Neural progenitor cell (in vitro differentiated cells): ENCODE results near the gene VAX1. TPM values are rescaled to one million over a fixed set of nuclear protein-coding genes. Genes with fewer than 3 reads are reported as not detected.

Experiments
- DNase-seq: peaks from one replicate; pipeline ENCODE4 v3.0.0-alpha.2; 2016; ENCODE audit warnings: low spot score
- H2AFZ ChIP-seq: fragments of 200-600 bp; sonication (generic); replicated peaks from 2 replicates; pipeline ENCODE4 v1.6.1; 2016; ENCODE audit warnings: antibody characterized with exemption
- H3F3A ChIP-seq: fragments of 200-600 bp; sonication (generic); 2 replicates; pipeline ENCODE4 v1.6.1; 2016; ENCODE audit warnings: antibody characterized with exemption, low read depth
- H3K27ac ChIP-seq: fragments of 200-600 bp; sonication (generic); 2 replicates; pipeline ENCODE4 v1.5.1; 2016; ENCODE audit warnings: mild to moderate bottlenecking
- H3K27me3 ChIP-seq: fragments of 200-600 bp; sonication (generic); 2 replicates; pipeline ENCODE4 v1.6.1; 2016; ENCODE audit warnings: mild to moderate bottlenecking, moderate library complexity
- H3K36me3 ChIP-seq: fragments of 200-600 bp; sonication (generic); 2 replicates; pipeline ENCODE4 v1.5.1; 2016
- H3K4me1 ChIP-seq: fragments of 200-600 bp; sonication (generic); 2 replicates; pipeline ENCODE4 v1.6.1; 2016; ENCODE audit warnings: mixed run types
- H3K4me2 ChIP-seq: fragments of 200-600 bp; sonication (generic); 2 replicates; pipeline ENCODE4 v1.6.1; 2016
- H3K4me3 ChIP-seq: fragments of 200-600 bp; sonication (generic); 2 replicates; pipeline ENCODE4 v1.5.1; 2016
- H3K79me2 ChIP-seq: fragments of 200-600 bp; sonication (generic); 2 replicates; pipeline ENCODE4 v1.6.1; 2016; ENCODE audit warnings: low read depth
- H3K9ac ChIP-seq: fragments of 200-600 bp; sonication (generic); 2 replicates; pipeline ENCODE4 v1.6.1; 2016
- H3K9me3 ChIP-seq: fragments of 200-600 bp; sonication (generic); 2 replicates; pipeline ENCODE4 v1.5.1; 2016; ENCODE audit warnings: low read depth
- H4K20me1 ChIP-seq: fragments of 200-600 bp; sonication (generic); 2 replicates; pipeline ENCODE4 v1.6.1; 2016; ENCODE audit warnings: low read depth
- H3K27ac Mint-ChIP-seq: 3 replicates; pipeline ENCODE4 v1.8.0; 2021; ENCODE audit warnings: mixed read lengths
- H3K27me3 Mint-ChIP-seq: 2 replicates; pipeline ENCODE4 v1.8.0; 2022; ENCODE audit warnings: low read depth, mild to moderate bottlenecking, inconsistent platforms, moderate library complexity, mixed read lengths; ENCODE audit not compliant: insufficient read depth
- H3K36me3 Mint-ChIP-seq: 3 replicates; pipeline ENCODE4 v1.8.0; 2021; ENCODE audit warnings: mixed read lengths
- H3K4me1 Mint-ChIP-seq: 3 replicates; pipeline ENCODE4 v1.8.0; 2021; ENCODE audit warnings: mixed read lengths
- H3K4me3 Mint-ChIP-seq: 3 replicates; pipeline ENCODE4 v1.8.0; 2021; ENCODE audit warnings: mild to moderate bottlenecking, moderate library complexity, mixed read lengths
- H3K9me3 Mint-ChIP-seq: 3 replicates; pipeline ENCODE4 v1.8.0; 2020; ENCODE audit warnings: mixed read lengths
- EZH2 ChIP-seq: fragments of 200-600 bp; sonication (generic); IDR thresholded peaks from 2 replicates; pipeline ENCODE4 v1.6.1; 2017; ENCODE audit warnings: antibody characterized with exemption, mild to moderate bottlenecking, moderate library complexity
- EZH2phosphoT487 ChIP-seq: fragments of 200-600 bp; sonication (generic); IDR thresholded peaks from 2 replicates; pipeline ENCODE4 v1.6.1; 2017; ENCODE audit warnings: antibody characterized with exemption
- total RNA-seq: library from RNA; depleted of rRNA; stranded (reverse); fragments of >200 nt; gene quantifications from 2 replicates; pipeline ENCODE4 v1.2.3, GENCODE V29; 2015; ENCODE audit warnings: low replicate concordance
- TF ChIP-seq, protein P1 (sequence below): fragments of 200-600 bp; sonication (generic); IDR thresholded peaks from 2 replicates; pipeline ENCODE4 v1.5.1; 2017; ENCODE audit warnings: antibody characterized with exemption, mild to moderate bottlenecking

The VAX1 gene
- total RNA-seq, 1 donor from 2014 or later: not detected

DNA sequence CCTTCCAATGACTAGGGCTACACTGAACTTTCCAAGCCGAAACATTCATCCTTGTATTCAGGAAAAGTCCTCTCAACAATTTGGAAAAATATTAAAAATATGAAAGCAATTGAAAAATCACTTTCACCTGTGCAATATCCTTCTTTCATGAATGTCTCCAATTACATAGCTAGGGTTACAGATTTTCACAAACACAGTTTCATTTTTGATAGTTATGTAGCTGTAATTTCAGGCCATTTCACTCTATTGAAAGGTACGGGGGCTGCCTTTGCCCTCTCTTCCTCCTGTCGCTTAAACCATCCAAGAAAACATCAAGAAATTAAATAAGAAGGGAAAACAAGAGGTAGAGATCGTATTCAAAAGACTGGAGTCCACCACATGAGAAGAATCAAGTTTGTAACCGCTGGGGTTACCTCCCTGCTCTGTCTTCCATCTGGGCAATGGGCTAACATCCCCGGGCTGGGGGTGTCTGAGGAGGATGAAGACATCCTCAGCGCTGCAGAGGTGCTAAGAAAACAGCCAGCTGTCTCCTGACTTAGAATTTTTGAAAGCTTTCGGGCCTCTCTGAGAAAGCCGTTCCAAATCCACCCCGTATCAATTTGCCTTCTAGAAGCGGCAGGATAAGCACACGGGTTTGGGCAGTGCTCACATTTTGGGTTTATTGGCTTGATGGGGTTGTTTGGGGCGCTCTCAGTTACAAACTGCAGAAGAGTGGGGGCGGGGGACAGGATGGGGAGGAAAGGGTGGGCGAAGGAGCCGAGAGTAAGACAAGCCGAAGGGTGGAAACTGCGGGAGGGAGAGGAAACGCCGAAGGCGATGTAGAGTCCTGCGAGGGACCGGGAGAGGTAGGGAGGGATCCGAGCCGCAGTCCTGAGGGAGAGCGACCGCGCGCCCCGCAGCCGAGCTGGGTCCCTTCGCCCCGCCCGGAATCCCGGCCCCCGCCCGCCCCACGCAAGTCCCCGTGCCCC lies 24.3 kb upstream of the VAX1 start:
- no peak overlapping the region for H3K27ac Mint-ChIP-seq
- no peaks in the 10 kb centered on the region for H3K79me2 ChIP-seq
- H2AFZ ChIP-seq: peak overlapping the region; percentile 89
- H3K27ac ChIP-seq: no peak overlapping the region
- no peak for DNase-seq
- peak overlapping the region; percentile 80 for H3K4me3 Mint-ChIP-seq
- H4K20me1 ChIP-seq: peaks cover 43% of the 10 kb centered on the region
- peaks cover 51% of the 10 kb centered on the region for H3K4me1 ChIP-seq
- no peaks in the 10 kb centered on the region for H3K9me3 Mint-ChIP-seq
- peaks cover 100% of the 10 kb centered on the region for H3K27me3 ChIP-seq
- H3K9ac ChIP-seq: no peak overlapping the region
- peaks cover 76% of the 10 kb centered on the region for H3K27me3 Mint-ChIP-seq
- no peaks in the 10 kb centered on the region for H3K36me3 ChIP-seq
- peak overlapping the region; percentile 60 for H3K4me3 ChIP-seq
- H3K4me2 ChIP-seq: peak overlapping the region; percentile 86
- H3K4me1 Mint-ChIP-seq: peaks cover 28% of the 10 kb centered on the region
- TF ChIP-seq, protein P1, sequence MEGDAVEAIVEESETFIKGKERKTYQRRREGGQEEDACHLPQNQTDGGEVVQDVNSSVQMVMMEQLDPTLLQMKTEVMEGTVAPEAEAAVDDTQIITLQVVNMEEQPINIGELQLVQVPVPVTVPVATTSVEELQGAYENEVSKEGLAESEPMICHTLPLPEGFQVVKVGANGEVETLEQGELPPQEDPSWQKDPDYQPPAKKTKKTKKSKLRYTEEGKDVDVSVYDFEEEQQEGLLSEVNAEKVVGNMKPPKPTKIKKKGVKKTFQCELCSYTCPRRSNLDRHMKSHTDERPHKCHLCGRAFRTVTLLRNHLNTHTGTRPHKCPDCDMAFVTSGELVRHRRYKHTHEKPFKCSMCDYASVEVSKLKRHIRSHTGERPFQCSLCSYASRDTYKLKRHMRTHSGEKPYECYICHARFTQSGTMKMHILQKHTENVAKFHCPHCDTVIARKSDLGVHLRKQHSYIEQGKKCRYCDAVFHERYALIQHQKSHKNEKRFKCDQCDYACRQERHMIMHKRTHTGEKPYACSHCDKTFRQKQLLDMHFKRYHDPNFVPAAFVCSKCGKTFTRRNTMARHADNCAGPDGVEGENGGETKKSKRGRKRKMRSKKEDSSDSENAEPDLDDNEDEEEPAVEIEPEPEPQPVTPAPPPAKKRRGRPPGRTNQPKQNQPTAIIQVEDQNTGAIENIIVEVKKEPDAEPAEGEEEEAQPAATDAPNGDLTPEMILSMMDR: no peak
- TF ChIP-seq EZH2phosphoT487 (no peak), EZH2 (no peak)
- no peaks in the 10 kb centered on the region for H3K36me3 Mint-ChIP-seq
- H3K9me3 ChIP-seq: no peaks in the 10 kb centered on the region
- H3F3A ChIP-seq: peaks cover 49% of the 10 kb centered on the region

DNA sequence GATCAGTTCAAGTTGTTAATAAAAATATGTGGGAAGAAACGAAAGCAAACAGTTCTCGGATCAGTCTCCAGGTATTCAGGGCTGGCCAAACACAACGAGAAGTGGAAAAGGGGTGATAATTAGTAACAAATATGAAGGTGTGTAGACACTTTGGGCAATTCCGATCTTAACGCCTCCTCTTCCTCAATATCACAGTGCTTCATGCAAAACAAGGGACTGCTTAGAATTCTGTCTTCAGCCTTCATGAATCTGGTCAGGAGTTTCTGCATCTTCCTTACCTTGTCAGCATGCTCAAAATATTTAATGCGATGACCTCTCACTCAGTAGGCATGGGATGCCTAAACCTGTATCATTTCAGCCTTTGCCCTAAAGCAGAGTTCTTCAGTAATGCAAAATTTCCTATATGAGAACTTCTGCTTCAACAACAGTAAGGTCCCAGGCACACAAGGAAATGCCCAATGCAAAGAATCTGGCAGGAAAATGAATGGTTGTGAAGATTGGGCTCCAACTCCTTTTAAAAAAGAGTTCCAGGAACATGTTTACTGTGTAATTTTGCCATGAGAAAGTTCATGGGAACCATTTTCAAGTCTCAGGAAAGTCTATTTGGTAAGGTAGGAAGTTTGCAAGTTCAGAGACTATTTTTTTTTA lies 23.4 kb upstream of the VAX1 start:
- no peak for TF ChIP-seq EZH2phosphoT487
- TF ChIP-seq, protein P1: no peak
- TF ChIP-seq EZH2: no peak
- Histone ChIP-seq H4K20me1 (peaks cover 34% of the 10 kb centered on the region), H2AFZ (no peak overlapping the region), H3K27me3 (peaks cover 100% of the 10 kb centered on the region), H3K4me3 (no peak overlapping the region), H3F3A (peaks cover 49% of the 10 kb centered on the region), H3K79me2 (no peaks in the 10 kb centered on the region), H3K9ac (no peak overlapping the region), H3K27ac (no peak overlapping the region), H3K9me3 (no peaks in the 10 kb centered on the region), H3K4me1 (peaks cover 51% of the 10 kb centered on the region), H3K36me3 (no peaks in the 10 kb centered on the region), H3K4me2 (no peak overlapping the region)
- Mint-ChIP-seq H3K27me3 (peaks cover 71% of the 10 kb centered on the region), H3K4me1 (peaks cover 22% of the 10 kb centered on the region), H3K27ac (no peak overlapping the region), H3K9me3 (no peaks in the 10 kb centered on the region), H3K4me3 (no peak overlapping the region), H3K36me3 (no peaks in the 10 kb centered on the region)
- DNase-seq: no peak

DNA sequence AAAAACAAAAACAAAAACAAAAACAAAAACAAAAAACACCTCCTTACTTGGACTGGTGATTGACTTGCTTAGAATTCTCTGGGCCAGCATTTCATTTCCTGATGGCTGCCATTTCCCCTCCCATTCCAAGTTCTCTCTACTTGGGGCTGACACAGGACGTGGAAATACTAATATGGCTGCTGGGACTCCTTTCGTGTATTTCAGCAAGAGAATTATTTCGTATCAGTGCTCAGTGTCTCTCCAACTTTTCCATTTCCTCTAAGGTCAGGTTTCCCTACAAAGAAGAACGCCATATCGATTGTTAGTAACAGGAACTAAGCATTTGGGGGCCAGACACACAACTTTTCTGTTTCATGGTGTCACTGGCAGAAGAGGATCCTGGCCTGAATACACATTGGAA lies 22.5 kb upstream of the VAX1 start:
- Histone ChIP-seq H2AFZ (no peak overlapping the region), H3F3A (peaks cover 42% of the 10 kb centered on the region), H4K20me1 (peaks cover 29% of the 10 kb centered on the region), H3K9ac (no peak overlapping the region), H3K27ac (no peak overlapping the region), H3K79me2 (no peaks in the 10 kb centered on the region), H3K4me3 (no peak overlapping the region), H3K4me1 (peaks cover 47% of the 10 kb centered on the region), H3K4me2 (no peak overlapping the region), H3K9me3 (no peaks in the 10 kb centered on the region), H3K27me3 (peaks cover 100% of the 10 kb centered on the region), H3K36me3 (no peaks in the 10 kb centered on the region)
- DNase-seq: no peak
- no peaks in the 10 kb centered on the region for H3K9me3 Mint-ChIP-seq
- peaks cover 63% of the 10 kb centered on the region for H3K27me3 Mint-ChIP-seq
- H3K4me3 Mint-ChIP-seq: no peak overlapping the region
- peaks cover 19% of the 10 kb centered on the region for H3K4me1 Mint-ChIP-seq
- no peak overlapping the region for H3K27ac Mint-ChIP-seq
- no peaks in the 10 kb centered on the region for H3K36me3 Mint-ChIP-seq
- peak; percentile 24 for TF ChIP-seq EZH2phosphoT487
- TF ChIP-seq, protein P1: no peak
- peak; percentile 26 for TF ChIP-seq EZH2
